Activated CD8-positive, alpha-beta memory T cell treated with anti-CD3 and anti-CD28 coated beads, Interleukin-2, amount 50 U/mL, for 4 hours (primary cell): Measurements from ENCODE around the gene PHGDH.
"Not testable (repeated sequence)": the region's sequence is repeated elsewhere in the genome, so short reads cannot be mapped to it uniquely, and the experiment has no call there.

Experiments
- DNase-seq: peaks from one replicate; pipeline ENCODE4 v3.0.0-alpha.2; 2020

PHGDH gene

DNA sequence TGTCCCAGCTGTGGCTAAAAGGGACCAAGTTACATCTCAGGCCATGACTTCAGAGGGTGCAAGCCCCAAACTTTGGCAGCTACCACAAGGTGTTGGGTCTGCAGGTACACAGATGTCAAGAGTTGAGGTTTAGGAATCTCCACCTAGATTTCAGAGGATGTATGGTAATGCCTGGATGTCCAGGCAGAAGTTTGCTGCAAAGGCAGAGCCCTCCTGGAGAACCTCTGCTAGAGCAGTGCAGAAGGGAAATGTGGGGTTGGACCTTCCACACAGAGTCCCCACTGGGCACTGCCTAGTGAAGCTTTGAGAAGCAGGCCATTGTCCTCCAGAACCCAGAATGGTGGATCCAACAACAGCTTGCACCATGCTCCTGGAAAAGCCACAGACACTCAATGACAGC, 10.1 kb upstream of the PHGDH start:
- no peak for DNase-seq

DNA sequence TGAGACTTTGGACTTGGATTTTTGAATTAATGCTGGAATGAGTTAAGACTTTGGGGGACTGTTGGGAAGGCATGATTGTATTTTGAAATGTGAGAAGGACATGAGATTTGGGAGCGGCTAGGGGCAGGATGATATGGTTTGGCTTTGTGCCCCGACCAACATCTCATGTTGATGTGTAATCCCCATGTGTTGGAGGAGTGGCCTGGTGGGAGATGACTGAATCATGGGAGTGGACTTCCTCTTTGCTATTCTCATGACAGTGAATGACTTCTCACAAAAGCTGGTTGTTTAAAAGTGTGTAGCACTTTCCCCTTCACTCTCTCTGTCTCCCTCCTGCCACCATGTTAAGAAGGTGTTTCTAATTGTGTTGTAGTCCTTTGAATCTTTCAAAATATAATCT, 9.3 kb upstream of the PHGDH start:
- no peak for DNase-seq

DNA sequence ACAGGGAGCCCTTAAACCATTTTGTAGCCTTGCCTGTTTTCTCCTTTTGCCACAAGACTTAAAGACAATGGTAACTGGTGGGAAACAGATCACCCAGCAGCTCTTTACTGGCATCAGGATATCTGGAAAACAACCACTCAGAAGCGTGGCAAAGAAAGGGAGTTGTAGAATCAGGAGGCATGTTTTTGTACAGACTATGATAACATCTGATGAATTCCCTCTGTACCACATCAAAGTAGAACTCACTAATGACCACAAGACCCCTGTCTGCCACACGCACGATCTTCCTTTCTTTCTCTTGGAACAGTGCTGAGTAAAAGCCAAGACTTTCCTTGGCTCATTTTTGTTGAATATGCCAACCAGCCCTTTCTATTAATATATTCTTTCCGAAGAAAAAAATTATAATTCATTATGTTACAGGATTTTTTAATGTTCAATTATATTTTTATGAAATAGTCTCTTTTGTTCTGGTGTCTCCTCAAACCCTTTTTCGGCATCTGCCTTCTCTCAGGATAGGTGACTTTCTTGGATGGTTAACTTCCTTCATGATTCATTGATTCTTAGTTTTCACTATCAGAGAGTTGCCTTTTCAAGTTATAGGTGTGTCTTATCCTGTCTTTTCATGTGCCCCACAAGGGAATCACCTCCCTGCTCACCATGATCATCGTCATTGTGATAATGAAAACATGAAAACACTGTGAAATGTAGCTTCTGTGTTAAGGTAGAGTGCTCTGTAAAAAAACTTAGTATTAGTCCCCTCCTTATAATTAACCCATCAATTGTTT, 7.9 kb upstream of the PHGDH start:
- no peak for DNase-seq

DNA sequence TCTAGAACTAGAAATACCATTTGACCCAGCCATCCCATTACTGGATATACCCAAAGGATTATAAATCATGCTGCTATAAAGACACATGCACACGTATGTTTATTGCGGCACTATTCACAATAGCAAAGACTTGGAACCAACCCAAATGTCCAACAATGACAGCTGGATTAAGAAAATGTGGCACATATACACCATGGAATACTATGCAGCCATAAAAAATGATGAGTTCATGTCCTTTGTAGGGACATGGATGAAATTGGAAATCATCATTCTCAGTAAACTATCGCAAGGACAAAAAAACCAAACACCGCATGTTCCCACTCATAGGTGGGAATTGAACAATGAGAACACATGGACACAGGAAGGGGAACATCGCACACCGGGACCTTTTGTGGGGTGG, 5.1 kb upstream of the PHGDH start:
- DNase-seq = not testable (repeated sequence)

DNA sequence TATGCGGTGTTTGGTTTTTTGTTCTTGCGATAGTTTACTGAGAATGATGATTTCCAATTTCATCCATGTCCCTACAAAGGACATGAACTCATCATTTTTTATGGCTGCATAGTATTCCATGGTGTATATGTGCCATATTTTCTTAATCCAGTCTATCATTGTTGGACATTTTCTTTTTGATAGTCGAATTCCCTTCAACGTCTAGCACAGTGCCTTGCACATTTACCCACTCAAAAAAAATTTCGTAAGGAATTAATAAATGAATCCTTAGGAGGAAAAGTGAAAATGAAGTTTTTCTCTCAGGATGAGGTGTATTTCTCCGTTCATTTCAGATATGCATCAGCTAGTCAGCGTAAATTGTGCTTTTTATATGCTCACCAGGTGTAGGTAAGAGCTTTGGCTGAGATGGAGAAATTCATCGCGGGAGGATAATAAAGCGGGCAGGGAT, 354 bp upstream of the PHGDH start:
- DNase-seq = not testable (repeated sequence)

DNA sequence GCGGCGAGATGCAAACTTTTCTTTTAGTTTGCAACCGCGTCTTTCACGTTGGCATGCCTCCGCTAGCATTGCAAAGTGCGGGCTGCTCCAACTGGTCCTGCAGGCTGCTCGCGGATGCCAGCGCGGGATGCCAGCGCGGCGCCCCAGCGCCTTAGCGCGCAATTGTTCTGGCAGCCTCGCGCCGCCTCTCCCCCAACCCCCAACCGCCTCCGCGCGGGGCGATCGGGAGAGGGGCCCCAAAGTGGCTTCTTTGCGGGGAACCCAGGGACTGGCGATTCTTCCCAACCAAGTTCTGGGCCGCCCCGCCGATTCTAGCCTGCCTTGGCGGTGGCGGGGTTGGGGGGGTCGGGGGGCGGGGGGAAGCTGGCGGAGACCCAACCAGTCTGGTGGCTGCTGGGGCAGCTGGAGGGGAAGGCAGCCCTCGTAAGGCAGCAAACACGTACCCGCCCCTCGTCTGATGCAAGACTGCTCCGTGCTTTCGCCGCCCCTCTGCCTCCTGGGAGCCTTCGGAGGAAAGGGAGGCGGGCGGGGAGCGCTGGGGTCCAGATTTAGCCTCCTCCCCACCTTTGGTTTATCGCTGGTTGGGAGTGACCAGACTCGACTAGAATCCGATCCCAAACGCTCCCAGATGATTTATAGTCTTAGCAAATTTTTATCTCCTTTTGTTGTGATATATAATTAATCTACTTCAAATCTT, 756 bp downstream of the PHGDH start:
- DNase-seq = peak; percentile 62

DNA sequence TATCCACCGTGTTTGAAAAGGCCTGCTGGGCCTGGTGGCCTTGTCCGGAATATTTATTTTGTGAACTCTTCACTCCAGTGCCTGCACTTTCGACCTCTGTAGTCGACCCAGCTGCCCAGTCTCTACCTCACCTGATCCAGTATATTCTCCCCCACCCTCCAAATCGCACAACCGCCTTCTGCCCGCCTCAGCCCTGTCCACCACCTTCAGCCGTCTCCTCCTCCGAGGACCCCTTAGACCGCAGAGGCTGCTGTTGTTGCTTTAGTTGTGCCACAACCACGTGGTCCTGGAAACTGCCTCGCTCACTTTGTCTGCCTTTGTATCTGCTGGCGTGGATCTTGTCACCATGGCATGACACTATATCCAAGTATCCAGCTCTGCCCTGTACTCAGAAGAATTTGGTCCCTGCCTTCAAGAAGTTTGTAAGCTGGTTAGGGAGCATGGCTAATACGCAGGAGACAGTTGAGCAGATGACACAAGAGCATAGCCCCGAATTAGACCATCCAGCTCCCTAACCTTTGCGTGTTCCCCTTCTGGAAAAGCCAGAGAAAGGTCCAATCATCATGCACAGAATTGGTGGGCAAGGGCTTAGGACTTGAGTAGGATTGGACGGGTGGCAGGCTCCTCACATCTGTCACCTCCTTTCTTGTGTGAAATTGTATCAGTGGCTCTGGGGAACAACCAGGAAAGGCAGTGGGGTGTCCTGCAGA, 1.5 kb downstream of the PHGDH start:
- DNase-seq = no peak

DNA sequence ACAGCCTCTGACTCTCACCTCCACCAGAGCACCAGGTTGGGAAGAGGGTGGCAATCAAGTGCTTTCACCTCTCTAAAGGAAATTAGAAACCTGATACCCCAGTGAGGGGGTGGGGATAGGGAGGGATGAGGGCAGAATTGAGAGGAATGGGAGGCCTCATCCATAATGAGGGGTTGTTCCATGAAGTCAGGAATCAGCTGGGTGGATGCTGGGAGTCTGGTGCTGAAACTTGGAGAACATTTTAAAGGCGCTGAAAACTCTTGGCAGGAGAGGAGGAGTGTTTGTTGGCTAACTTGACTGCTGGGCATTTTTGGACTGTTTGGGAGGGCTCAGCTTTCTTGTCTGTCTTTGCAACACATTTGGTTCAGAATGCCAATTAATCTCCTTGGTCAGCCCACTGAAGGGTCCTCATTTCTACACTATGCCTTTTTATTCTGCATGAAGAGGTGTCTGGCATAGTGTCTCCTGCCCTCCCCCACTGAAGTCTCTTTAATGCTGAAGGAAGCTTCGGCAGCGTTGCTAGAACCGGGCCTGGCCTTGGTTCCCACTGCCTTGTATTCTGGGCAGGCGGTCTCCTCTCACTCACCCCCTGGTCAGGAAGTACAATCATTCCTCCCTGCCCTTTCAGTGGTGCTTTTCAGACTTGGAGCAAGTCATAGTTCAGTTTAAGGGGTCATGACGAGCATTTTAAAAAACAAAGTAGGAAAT, 2.2 kb downstream of the PHGDH start:
- no peak for DNase-seq

DNA sequence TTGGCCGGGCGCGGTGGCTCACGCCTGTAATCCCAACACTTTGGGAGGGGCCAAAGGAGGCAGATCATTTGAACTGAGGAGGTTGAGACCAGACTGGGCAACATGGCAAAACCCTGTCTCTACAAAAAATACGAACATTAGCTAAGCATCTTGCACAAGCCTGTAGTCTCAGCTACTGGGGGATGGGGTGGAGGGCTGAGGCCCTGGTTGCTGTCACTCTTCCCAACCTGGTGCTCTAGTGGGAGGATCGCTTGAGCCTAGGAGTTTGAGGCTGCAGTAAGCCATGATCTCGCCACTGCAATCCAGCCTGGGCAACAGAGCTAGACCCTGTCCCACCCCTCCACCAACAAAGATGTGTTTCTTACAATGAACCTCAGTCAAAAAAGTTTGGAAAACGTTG, 2.8 kb downstream of the PHGDH start:
- DNase-seq = no peak

DNA sequence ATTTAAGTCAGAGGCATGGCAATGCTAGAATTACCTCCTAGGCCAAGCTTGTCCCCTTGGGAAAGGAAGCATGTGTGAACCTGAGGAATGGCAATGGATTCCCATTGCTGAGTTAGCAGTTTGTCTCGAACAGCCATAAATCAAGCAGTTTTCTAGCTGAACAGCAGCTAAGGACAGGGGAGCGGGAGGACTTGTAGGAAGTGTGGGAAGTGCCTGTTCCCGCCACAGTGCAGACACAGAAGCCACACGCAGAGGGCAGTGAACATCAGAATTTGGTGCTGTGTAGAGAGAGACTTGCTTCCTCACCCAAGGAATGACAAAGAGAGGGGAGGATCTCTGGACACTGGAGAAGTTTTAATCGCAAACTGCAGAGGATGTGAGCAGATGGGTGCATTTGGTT, 3.8 kb downstream of the PHGDH start:
- no peak for DNase-seq

DNA sequence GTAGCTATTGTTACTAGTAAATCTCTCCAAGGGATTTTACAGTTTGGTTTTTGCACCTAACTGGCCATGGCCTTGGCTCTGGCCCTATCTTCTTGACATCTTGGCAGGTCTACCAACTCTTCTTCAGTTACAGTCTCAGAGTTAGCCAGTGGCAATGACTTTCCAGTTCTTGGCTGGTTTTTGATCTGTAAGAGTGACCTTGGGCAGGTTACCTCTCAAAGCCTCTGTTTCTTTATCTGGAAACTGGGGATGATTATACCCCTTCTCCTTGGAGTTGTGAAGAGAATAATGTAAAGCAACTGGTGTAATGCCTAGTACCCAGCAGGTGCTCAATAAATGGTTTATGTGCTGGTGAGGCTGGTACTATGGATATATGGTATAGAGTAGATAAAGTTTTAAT, 6.7 kb downstream of the PHGDH start:
- DNase-seq = no peak

DNA sequence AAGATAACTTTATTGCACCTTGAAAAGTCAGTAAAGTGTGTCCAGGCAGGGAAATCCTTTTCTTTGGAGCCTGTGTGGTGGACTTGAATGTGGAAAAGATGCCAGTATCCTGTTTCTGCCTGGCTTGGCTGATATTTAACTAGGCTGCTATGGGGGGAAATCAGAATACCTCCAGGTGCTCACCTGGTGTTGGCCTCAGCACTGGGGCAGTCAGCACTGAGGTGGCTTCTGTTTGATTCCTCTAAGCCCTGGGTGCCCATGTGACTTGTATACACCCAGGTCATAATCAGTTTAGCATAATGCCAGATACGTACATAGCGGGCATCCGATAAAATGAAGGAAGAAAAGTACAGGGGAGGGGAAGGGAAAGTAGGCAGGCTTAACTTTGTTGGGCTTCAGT, 7.2 kb downstream of the PHGDH start:
- DNase-seq = no peak

DNA sequence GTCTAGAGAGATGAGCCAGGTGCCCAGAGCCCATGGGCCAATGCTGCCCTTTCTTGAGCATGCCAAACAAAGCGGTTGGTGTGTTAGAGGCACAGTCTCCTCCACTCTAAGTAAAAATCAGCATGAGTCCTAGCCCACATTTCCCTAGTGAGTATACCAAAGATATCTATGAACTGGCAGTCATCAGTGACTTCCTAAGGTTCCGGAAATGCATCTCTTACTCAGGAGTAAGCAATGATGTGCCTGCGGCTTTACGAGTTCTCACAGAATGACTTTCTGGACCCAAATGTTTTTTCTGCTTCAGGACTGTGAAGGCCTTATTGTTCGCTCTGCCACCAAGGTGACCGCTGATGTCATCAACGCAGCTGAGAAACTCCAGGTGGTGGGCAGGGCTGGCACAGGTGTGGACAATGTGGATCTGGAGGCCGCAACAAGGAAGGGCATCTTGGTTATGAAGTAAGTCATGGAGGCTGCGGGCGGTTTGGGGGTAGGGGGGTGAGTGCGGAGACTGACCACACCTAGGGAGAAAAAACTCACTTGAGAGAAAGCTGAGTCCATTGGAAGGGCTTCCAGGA, 9.2 kb downstream of the PHGDH start:
- DNase-seq = no peak

DNA sequence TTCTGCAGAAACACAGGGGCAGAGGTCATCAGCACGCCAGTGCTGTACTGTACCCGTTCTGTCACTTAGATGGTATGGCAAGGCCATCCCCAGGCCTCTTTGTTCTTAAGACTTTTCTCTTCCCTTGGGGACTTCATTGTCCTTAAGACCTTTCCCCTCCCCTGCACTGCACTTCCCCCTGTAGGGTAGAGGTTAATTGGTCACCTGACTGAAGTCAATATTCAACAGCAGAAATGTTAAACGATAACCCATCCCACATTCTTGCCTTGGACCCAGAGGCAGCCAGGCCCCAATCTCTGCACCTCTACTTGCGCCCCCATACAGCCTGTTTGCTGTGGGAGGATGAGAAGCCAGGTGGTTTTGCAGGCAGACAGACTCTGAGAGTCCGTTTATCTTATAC, 10.2 kb downstream of the PHGDH start:
- no peak for DNase-seq

DNA sequence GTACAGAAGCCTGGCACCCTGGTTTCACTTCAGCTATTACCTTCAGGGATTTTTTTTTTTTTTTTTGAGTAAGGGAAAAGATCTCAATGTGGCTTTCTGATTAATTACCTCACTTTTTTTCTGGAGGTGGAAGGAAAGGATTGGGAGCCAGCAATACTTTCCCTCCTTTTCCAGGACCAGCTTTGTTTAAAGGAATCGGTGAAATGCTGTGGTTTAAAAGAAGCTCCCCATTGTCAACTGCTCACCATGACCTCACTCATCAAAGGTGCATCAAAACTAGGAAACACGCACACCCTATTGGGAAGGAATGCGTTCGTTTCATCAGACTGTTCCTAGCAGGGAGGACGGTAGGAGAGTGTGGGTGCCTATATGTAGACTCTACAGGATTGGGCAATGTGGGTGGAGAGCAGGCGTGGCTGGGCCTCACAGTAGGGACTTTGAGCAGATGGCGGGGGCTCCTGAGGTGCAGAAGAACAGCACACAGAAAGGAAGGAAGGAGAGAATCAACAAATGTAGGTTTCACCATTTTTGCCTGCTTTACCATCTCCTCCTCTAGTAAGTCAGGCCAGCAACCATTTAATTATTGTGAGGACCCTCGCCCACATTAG, 13.0 kb downstream of the PHGDH start:
- DNase-seq = no peak

DNA sequence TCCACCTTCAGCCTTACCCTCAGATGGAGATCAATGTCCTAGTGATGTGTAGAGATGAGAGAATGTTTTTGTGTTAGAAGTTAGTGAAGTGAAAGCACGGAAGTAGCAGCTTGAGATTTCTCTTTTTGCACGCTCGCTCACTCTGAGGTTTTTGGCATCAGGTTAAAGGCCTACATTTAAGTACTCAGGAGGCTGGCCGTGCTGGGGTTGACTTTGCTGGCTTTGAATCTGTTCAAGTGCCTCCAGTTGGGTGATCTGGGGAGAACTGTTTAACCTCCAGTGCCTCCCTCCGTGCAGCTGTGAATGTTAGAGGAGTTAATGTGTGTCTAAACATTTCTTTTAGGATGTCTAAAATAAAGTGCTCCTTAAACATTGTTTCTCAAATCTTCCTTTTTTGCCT, 13.9 kb downstream of the PHGDH start:
- no peak for DNase-seq

DNA sequence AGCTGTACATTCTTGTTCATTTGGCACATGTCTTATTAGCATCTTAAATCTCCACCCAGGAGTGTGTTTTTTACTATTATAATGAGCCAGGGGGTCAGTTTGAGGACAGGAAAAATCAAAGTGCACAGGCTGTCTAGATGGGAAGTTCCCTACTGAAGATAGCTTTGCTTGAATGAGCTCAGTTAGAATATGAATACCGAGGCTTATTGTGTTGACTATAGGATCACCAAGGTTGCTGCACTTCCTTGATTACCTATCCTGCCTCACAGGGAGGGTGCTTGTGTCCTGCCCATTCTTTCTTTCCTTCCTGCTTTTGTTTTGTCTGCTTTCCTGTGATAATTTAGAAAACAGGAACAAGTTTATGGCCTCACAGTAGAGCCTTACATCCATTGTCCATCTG, 16.3 kb downstream of the PHGDH start:
- DNase-seq = no peak

DNA sequence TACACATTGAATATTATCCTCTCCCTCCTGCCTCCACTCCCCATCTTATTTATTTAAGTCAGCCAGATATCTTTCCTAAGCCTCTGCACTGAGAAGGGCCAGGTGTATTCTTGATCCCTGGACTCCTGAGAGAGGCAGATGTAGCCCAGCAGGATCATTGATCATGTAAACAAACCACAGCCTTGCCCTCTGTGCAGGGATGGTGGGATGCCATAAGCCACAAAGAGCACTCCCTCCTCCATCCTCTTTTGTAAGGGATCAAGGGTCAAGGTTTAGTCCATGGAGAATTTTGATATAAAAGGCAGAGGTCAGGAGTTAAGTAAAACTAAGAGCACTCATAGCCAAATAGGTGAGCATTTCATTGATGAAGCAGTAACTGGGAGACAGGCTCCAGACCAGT, 17.3 kb downstream of the PHGDH start:
- no peak for DNase-seq

DNA sequence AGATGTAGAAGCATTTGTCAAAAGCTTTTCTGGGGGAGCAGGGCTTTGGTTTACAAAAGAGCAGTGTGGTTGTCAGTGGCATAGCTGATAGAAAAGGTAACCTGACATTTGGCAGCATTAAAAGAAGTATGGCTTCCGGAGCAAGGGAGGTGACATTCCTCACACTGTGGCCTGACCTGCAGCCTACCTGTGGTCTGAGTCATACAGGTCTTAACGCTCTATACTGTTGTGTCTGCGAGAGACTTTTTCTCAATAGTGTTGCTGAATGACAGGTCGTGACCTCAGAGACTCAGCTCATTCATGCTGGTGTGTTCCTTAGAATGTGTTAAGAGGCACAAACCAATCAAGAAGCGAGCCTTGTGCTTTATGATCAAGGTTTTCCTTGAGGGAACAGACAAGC, 19.3 kb downstream of the PHGDH start:
- DNase-seq = no peak

DNA sequence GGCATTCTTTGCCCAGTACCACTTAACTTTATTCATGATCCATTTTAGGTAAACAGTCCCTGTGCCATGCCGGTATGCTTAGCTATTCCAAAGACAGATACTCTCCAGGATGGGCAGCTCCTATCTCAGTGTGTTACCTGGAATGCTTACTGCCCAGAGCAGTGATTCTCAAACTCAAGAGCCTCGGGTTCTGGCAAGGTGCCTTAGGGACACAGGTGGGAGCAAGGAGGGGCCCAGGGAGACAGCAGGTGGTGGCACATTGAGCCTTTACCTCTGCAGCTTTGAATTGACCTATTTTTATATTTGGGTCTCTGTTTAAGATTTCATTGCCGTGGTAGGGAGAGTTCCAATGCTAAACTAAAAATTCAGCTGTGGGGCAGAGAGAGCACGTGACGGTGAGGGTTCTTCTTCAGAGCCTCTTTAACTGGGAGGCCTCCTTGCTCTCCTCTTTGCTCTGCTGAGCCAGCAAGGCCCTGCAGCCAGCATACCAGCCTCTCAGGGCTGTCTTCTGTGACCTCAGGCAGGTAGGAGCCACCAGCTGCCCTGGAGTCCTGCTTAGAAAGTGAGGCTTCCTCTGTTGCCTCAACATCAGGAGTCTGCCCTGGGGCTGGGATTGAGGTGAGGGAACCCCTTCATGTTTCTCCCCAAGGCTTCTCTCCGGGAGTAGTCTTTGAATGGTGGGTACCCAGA, 20.2 kb downstream of the PHGDH start:
- DNase-seq = no peak

DNA sequence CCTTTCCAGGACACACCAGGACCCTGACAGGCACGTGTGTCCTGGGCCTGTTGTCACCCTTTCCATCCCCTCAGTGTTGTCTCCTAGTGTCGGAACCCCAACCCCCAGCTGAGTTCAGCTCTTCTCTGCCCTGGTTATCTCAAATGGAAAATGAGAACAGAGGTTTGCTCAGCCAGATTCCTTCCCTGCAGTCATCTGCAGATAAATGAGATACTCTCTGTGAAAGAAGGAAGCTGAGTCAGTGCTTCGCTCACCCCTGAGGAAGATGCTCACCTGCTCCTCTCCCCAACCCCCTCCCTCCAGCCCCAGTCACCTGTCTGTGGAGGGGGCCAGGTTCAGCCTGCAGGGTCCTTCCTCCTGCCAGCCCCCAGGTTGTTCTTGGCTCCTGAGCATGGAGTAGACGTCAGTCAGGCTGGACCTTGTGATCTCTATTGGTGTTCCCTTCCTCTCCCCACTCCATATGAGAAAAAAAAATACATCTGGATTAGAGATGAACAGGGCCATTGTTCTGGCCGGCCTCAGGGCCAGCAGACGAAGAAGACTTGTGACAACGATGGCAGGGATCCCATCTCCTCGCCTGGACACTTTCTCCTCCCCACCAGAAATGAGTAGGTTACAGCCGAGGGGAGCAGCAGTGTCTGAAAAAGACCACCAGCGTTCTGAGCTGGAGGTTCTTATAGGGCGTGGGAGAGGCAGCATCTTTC, 20.9 kb downstream of the PHGDH start:
- no peak for DNase-seq
